Cortex of kidney (tissue), 1 donor: Measurements from ENCODE around the gene EDAR.

Source experiments
- DNase-seq: peaks from one replicate; lab custom pipeline; 2025; lab: John Stamatoyannopoulos, UW

Gene EDAR

GRCh38 chr2:108908713-108909070 is 80.3 kb downstream of the EDAR start:
- DNase-seq = no peak

- DNase-seq = no peak
These were observed 81.0 kb downstream of the EDAR start for GRCh38 chr2:108907822-108908712.

GRCh38 chr2:108906403-108907077 is 82.5 kb downstream of the EDAR start:
- DNase-seq = no peak

GRCh38 chr2:108905906-108906305 is 83.1 kb downstream of the EDAR start:
- no peak for DNase-seq

- DNase-seq = no peak
These were observed 83.8 kb downstream of the EDAR start for GRCh38 chr2:108905176-108905575.

- DNase-seq = no peak
These were observed 84.3 kb downstream of the EDAR start for GRCh38 chr2:108904680-108905079.

- no peak for DNase-seq
These were observed 90.5 kb downstream of the EDAR start for GRCh38 chr2:108898315-108899082.

- no peak for DNase-seq
These were observed 92.3 kb downstream of the EDAR start for GRCh38 chr2:108896741-108897140.

- no peak for DNase-seq
These were observed 93.8 kb downstream of the EDAR start for GRCh38 chr2:108895188-108895587.

GRCh38 chr2:108894766-108895165 is 94.3 kb downstream of the EDAR start:
- no peak for DNase-seq

- no peak for DNase-seq
These were observed 95.7 kb downstream of the EDAR start for GRCh38 chr2:108893277-108893676.

- no peak for DNase-seq
These were observed 99.1 kb downstream of the EDAR start for GRCh38 chr2:108889907-108890306.

GRCh38 chr2:108884619-108885018 is 104.4 kb downstream of the EDAR start:
- no peak for DNase-seq

- no peak for DNase-seq
These were observed 110.7 kb downstream of the EDAR start for GRCh38 chr2:108878276-108878675.

- DNase-seq = no peak
These were observed 111.5 kb downstream of the EDAR start for GRCh38 chr2:108877506-108877905.

- DNase-seq = no peak
These were observed 118.9 kb downstream of the EDAR start for GRCh38 chr2:108870069-108870644.

- no peak for DNase-seq
These were observed 119.5 kb downstream of the EDAR start for GRCh38 chr2:108869542-108869941.

GRCh38 chr2:108868911-108869310 is 120.1 kb downstream of the EDAR start:
- no peak for DNase-seq

GRCh38 chr2:108866041-108866440 is 123.0 kb downstream of the EDAR start:
- no peak for DNase-seq

GRCh38 chr2:108858894-108859293 is 130.1 kb downstream of the EDAR start:
- DNase-seq = no peak

- no peak for DNase-seq
These were observed 133.8 kb downstream of the EDAR start for GRCh38 chr2:108855194-108855593.

GRCh38 chr2:108854484-108854883 is 134.5 kb downstream of the EDAR start:
- DNase-seq = no peak
